Measurements from ENCODE around the gene CYP2J2. TPM values are rescaled to one million over a fixed set of nuclear protein-coding genes. Genes with fewer than 3 reads are reported as not detected.
"Not testable (repeated sequence)": the region's sequence is repeated elsewhere in the genome, so short reads cannot be mapped to it uniquely, and the experiment has no call there.

Gene CYP2J2
- total RNA-seq, 1 donor from 2014 or later, result 1.0 TPM

DNA sequence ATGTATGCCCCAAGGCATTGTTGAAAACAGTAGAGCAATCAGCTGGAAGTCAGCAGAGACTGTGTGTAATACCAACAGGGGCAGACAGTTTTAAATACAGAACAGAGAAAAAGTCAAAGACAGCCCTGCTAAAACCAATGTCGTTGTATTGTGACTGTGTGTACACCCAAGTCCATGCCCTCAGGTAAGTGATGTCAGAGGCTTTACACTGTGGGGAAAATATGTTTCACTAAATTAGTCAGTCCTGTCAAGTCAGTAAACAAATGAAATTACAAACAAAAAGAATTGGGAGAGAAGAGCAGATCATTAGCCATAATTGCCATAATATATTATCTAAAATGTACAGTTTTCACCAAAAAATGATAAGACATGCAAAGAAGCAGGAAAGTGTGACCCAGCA lies 2.4 kb upstream of the CYP2J2 start:
- Mint-ChIP-seq H3K36me3 (ENCODE audit: insufficient read depth) (no peaks in the 10 kb centered on the region), H3K27me3 (peaks cover 21% of the 10 kb centered on the region), H3K9me3 (ENCODE audit: low read depth) (peaks cover 5% of the 10 kb centered on the region), H3K27ac (no peak overlapping the region), H3K4me3 (ENCODE audit: low read depth) (no peak overlapping the region), H3K4me1 (ENCODE audit: low read depth) (peaks cover 6% of the 10 kb centered on the region)
- TF ChIP-seq, protein P1, sequence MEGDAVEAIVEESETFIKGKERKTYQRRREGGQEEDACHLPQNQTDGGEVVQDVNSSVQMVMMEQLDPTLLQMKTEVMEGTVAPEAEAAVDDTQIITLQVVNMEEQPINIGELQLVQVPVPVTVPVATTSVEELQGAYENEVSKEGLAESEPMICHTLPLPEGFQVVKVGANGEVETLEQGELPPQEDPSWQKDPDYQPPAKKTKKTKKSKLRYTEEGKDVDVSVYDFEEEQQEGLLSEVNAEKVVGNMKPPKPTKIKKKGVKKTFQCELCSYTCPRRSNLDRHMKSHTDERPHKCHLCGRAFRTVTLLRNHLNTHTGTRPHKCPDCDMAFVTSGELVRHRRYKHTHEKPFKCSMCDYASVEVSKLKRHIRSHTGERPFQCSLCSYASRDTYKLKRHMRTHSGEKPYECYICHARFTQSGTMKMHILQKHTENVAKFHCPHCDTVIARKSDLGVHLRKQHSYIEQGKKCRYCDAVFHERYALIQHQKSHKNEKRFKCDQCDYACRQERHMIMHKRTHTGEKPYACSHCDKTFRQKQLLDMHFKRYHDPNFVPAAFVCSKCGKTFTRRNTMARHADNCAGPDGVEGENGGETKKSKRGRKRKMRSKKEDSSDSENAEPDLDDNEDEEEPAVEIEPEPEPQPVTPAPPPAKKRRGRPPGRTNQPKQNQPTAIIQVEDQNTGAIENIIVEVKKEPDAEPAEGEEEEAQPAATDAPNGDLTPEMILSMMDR (IDR thresholded peaks at IDR 0.05; ENCODE audit: unreplicated experiment), result no peak
- no peak for DNase-seq (ENCODE audit: low spot score, unreplicated experiment)

DNA sequence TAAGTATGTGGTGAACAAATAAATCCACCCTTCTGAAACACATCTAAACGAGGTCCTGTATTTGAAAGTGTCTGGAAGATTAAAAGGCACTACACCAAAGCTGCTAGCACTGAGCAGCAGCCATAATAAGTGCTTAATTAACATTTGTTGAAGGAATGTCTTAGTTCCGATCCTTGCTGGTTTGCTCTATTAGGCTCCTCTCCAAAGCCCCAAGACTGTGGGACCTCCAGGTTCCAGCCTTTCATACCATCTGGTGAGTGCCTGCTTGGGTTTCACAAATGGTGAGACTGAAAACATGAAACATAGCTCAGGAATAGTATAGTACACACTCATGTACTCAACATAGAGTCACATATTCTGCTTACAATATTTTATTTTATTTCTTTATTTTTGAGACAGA lies 640 bp upstream of the CYP2J2 start:
- Mint-ChIP-seq H3K36me3 (ENCODE audit: insufficient read depth) (no peaks in the 10 kb centered on the region), H3K27ac (no peak overlapping the region), H3K9me3 (ENCODE audit: low read depth) (peaks cover 10% of the 10 kb centered on the region), H3K4me1 (ENCODE audit: low read depth) (peaks cover 6% of the 10 kb centered on the region), H3K27me3 (peaks cover 21% of the 10 kb centered on the region), H3K4me3 (ENCODE audit: low read depth) (peak overlapping the region; percentile 71)
- TF ChIP-seq, protein P1 (IDR thresholded peaks at IDR 0.05; ENCODE audit: unreplicated experiment), result no peak
- DNase-seq (ENCODE audit: low spot score, unreplicated experiment), result no peak

DNA sequence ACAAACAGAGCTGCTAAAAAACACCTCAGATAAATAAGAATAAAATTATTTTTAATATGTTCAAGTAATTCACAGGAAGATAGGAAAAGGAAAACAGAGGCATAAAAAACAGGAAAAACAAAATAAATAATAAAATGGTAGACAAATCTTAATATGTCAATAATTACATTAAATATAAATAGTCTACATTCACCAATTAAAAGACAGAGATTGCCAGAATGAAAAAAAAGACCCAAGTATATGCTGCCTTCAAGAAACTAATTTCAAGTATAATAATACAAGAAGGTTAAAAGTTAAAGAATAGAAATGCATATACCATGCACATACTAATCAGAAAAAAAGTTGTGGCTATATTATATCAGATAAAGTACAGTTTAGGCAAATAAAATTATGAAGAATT lies 1.9 kb downstream of the CYP2J2 start:
- no peak overlapping the region for H3K4me3 Mint-ChIP-seq (ENCODE audit: low read depth)
- no peaks in the 10 kb centered on the region for H3K36me3 Mint-ChIP-seq (ENCODE audit: insufficient read depth)
- H3K27ac Mint-ChIP-seq, result no peak overlapping the region
- no peak for DNase-seq (ENCODE audit: low spot score, unreplicated experiment)
- TF ChIP-seq, protein P1 (IDR thresholded peaks at IDR 0.05; ENCODE audit: unreplicated experiment), result no peak
- peaks cover 27% of the 10 kb centered on the region for H3K27me3 Mint-ChIP-seq
- peaks cover 10% of the 10 kb centered on the region for H3K9me3 Mint-ChIP-seq (ENCODE audit: low read depth)
- H3K4me1 Mint-ChIP-seq (ENCODE audit: low read depth), result peaks cover 4% of the 10 kb centered on the region

DNA sequence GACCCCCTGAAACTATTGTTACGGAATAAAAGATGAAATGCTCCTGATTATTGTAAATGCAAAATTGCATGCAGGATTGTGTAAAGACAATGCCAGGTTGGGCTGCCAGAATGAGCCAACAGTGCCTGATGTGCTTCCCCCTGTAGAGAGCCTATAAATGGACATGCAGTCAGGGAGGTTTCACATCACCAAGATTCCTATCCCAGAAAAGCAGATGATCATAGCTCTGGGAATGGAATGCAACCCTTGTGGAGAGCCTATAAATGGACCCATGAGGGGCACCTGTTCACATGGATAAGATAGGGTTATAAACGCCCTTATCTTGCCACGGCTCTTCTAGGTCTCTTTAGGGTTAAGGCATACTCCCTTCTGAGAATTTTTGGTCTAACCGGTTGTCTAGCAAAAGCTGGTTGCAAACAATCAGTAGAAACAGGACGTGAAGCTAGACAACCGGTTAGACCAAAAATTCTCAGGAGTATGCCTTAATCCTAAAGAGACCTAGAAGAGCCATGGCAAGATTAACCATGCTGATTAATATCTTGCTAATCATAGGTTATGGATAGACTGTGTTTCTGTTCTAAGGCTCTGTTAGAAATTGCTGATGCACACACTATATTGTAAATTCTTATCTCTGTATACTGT lies 5.2 kb downstream of the CYP2J2 start:
- Mint-ChIP-seq H3K9me3 (ENCODE audit: low read depth) (peaks cover 10% of the 10 kb centered on the region), H3K27me3 (peaks cover 14% of the 10 kb centered on the region)
- not testable (repeated sequence) for H3K4me1 Mint-ChIP-seq (ENCODE audit: low read depth); H3K36me3 Mint-ChIP-seq (ENCODE audit: insufficient read depth); H3K27ac Mint-ChIP-seq; H3K4me3 Mint-ChIP-seq (ENCODE audit: low read depth); DNase-seq (ENCODE audit: low spot score, unreplicated experiment)

DNA sequence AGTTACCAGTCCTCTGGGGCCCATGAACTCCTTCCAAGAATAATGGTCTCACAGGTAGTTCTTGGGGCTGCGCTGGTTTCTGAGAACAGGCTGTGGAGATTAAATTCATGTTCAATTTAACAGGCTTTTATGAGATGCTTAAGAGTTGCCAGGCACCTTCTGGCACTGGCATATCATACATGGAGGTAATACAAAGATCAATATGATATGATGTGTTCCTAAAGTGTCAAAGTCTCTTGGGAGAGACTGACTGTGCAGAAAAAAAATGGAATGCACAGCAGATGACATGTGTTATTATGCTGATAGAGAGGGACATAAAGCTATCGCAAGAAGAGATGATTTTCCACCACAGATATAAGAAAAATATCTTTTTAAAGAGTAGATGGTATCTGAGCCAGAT lies 6.8 kb downstream of the CYP2J2 start:
- no peak for DNase-seq (ENCODE audit: low spot score, unreplicated experiment)
- Mint-ChIP-seq H3K27ac (no peak overlapping the region), H3K9me3 (ENCODE audit: low read depth) (peaks cover 8% of the 10 kb centered on the region), H3K27me3 (peaks cover 6% of the 10 kb centered on the region), H3K36me3 (ENCODE audit: insufficient read depth) (no peaks in the 10 kb centered on the region), H3K4me1 (ENCODE audit: low read depth) (no peaks in the 10 kb centered on the region), H3K4me3 (ENCODE audit: low read depth) (no peak overlapping the region)
- TF ChIP-seq, protein P1 (IDR thresholded peaks at IDR 0.05; ENCODE audit: unreplicated experiment), result no peak

DNA sequence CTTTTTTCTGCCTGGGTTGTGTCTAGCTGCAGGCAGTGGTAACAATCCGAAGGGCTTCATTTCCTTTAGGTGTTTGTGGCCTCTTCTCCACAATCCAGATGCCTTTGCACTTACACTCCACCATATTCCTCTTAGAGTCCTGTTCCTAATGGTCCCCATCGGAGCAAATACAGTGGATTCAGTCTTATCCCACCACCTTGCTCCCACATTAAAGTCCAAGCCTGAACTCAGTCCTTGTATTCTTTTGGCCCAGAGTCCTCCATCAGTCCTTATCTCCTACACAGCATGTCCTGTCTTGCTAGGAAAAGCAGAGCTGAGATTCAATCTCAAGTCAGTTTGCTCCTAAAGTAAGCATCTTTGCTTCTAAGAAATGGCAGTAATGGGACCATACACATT lies 8.8 kb downstream of the CYP2J2 start:
- H3K27ac Mint-ChIP-seq, result no peak overlapping the region
- no peaks in the 10 kb centered on the region for H3K36me3 Mint-ChIP-seq (ENCODE audit: insufficient read depth)
- TF ChIP-seq, protein P1 (IDR thresholded peaks at IDR 0.05; ENCODE audit: unreplicated experiment), result no peak
- H3K4me1 Mint-ChIP-seq (ENCODE audit: low read depth), result no peaks in the 10 kb centered on the region
- peaks cover 6% of the 10 kb centered on the region for H3K27me3 Mint-ChIP-seq
- H3K9me3 Mint-ChIP-seq (ENCODE audit: low read depth), result no peaks in the 10 kb centered on the region
- no peak for DNase-seq (ENCODE audit: low spot score, unreplicated experiment)
- no peak overlapping the region for H3K4me3 Mint-ChIP-seq (ENCODE audit: low read depth)
